GM19467 (cell line): ENCODE data around the gene EYS.
"Not testable (repeated sequence)": the region's sequence is repeated elsewhere in the genome, so short reads cannot be mapped to it uniquely, and the experiment has no call there.

Experiments
- ATAC-seq: cut with Tn5 transposase; IDR thresholded peaks from one replicate; pipeline ENCODE4 v1.9.1; 2021; ENCODE audit warnings: mild to moderate bottlenecking, moderate library complexity; ENCODE audit not compliant: unreplicated experiment

EYS gene

DNA sequence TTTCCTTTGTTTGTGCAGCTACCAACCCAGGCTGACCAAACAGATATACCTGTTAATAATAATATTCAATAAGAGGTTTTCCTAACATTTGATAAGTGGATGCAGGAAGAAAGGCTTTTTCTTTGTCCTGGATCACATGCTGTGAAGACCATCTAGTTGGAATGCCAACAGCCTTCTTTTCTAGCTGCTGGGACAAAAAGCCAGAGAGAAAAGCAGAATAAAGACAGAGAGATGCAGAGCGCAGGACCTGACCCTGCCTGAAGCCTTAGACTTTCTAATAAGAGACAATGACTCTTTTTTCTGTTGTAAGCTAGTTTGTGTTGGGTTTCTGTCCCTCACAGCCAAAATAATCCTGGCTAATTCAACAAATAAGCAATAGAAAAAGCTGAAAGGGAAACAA lies 1763.2 kb downstream of the EYS start:
- no peak for ATAC-seq

DNA sequence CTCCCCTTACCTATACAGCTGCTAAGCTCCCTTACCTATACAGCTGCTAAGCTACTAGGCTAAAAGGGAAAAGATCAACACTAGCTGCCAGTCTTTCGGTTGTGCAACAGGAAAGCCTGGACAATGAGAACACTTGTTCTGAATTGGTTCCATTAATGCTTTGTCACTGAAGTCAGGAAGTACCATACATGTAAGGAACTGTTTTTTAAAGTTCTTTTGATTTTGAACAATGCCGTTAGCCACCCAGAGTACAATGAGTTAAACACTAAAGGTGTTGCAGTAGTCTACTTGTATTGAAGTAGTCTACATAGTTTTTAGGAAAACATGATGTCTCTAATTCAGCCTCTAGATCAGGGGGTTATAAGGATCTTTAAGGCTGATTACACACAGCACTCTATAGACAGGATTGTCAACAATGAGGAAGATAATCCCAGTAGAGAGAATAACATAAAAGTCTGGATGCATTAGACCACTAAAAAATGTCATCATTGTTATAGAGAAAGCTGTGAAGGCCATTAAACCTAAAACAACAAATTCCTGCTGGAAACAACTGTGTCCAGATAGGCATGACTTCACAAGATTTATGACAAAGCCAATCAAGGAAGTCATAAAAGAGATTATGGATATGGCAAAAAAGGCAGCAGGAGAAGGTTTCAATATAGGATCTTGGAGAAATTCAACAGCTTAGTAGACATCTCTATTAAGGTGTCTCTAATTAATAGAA lies 1765.1 kb downstream of the EYS start:
- ATAC-seq, result no peak

DNA sequence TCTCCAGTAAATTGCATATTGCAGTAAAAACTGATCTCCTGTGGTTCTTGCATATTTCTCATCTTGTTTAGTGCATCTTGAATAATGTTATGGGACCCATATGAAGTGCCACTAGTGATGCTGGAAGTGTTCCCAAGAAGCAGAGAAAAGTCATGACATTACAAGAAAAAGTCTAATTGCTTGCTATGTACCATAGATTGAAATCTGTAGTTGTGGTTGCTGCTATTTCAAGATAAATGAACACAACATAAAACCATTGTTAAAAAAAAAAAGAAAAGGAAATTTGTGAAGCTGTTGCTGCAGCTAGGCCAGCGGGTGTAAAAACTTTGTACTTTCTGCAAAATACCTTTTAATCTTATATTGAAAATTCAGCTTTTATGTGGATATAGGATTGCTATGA lies 1767.0 kb downstream of the EYS start:
- ATAC-seq, result no peak

GRCh38 chr6:63936399-63936798 lies 1770.6 kb downstream of the EYS start:
- ATAC-seq, result no peak

- no peak for ATAC-seq
Measured at GRCh38 chr6:63935732-63936131, 1771.3 kb downstream of the EYS start.

DNA sequence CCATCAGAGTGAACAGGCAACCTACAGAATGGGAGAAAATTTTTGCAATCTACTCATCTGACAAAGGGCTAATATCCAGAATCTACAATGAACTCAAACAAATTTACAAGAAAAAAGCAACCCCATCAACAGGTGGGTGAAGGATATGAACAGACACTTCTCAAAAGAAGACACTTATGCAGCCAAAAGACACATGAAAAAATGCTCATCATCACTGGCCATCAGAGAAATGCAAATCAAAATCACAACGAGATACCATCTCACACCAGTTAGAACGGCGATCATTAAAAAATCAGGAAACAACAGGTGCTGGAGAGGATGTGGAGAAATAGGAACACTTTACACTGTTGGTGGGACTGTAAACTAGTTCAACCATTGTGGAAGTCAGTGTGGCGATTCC lies 1773.1 kb downstream of the EYS start:
- ATAC-seq, result not testable (repeated sequence)

GRCh38 chr6:63930848-63931247 lies 1776.2 kb downstream of the EYS start:
- ATAC-seq, result no peak

GRCh38 chr6:63929111-63929510 lies 1777.9 kb downstream of the EYS start:
- ATAC-seq, result no peak

GRCh38 chr6:63928613-63929012 lies 1778.4 kb downstream of the EYS start:
- ATAC-seq, result no peak

GRCh38 chr6:63926950-63927927 lies 1779.8 kb downstream of the EYS start:
- ATAC-seq, result no peak

- no peak for ATAC-seq
Measured at GRCh38 chr6:63926258-63926780, 1780.7 kb downstream of the EYS start.

- peak; percentile 77 for ATAC-seq
Measured at GRCh38 chr6:63923139-63923739, 1783.8 kb downstream of the EYS start.

DNA sequence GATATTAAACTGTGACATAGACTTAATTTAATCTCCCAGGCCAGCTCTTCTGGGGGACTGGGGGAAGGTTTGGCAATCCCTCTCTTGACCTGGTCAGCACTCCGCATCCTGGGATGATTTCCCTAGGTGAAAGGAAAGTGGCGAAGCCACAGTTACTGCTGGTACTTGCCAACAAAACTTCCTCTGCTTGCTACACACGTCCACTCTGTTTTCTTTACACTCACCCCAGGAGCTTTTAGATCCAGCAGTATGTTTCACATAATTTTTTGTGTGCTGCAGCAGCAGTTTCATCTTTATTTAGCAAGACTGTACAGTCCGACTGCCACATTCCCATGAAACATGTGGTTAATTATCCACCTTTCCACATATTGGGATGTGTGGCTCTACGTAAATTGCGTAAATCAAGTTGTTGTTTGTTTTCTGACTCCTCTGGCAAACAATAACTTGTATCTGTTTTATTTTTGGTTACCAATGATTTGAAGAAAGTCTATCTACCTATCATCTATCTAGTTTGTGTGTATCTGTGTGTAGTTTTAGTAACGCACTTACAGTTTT lies 1787.4 kb downstream of the EYS start:
- ATAC-seq, result no peak

DNA sequence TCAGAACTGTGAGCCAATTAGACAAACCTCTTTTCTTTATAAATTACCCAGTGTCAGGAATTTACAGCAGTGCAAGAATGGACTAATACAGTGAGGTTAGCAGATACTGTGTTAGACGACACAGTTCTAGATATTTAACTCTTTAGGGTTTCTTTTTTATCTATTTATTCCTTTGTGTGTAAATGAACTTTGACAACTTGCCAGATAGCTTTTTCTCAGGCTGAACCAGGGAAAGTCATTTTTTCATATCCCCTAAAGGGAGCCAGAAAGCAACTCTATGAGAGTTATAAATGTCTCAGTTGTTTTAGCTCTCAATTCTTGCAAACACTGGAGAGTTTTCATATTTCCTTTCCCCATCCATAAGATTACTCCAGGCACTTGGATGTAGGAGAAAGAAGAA lies 1794.1 kb downstream of the EYS start:
- no peak for ATAC-seq

GRCh38 chr6:63910863-63911551 lies 1796.0 kb downstream of the EYS start:
- no peak for ATAC-seq

GRCh38 chr6:63904650-63905248 lies 1802.3 kb downstream of the EYS start:
- ATAC-seq, result peak; percentile 64

- ATAC-seq, result no peak
Measured at GRCh38 chr6:63899550-63899949, 1807.5 kb downstream of the EYS start.

DNA sequence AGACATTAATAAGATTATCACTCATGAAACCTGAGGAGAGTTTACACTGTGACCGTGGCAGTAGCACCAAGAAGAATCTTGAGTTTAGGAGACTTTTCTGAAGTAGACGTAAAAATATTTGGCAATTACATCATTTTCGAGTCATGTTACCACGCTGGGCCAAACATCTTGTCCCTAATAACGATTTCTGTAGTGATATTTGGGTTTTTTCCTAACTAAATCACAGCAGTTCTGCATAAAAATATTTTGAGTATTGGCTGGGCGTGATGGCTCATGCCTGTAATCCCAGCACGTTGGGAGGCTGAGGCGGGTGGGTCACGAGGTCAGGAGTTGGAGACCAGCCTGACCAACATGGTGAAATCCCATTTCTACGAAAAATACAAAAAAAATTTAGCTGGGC lies 1809.1 kb downstream of the EYS start:
- ATAC-seq, result no peak

GRCh38 chr6:63897459-63897858 lies 1809.6 kb downstream of the EYS start:
- no peak for ATAC-seq

DNA sequence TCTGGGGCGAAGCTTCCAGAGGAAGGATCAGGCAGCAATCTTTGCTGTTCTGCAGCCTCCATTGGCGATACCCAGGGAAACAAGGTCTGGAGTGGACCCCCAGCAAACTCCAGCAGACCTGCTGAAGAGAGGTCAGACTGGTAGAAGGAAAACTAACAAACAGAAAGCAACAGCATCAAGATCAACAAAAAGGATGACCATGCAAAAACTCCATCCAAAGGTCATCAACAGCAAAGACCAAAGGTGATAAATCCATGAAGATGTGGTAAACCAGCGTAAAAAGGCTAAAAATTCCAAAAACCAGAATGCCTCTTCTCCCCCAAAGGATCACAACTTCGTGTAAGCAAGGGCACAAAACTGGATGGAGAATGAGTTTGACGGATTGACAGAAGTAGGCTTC lies 1818.6 kb downstream of the EYS start:
- no peak for ATAC-seq
